22Rv1 (cell line): ENCODE measurements around the gene MKI67.

Experiments
- H3K27ac ChIP-seq: fragments of 450-650 bp; 2 replicates; pipeline ENCODE4 v1.5.1; 2017
- ZFX ChIP-seq: fragments of 450-650 bp; IDR thresholded peaks from 2 replicates; pipeline ENCODE4 v1.6.1; 2017; ENCODE audit warnings: antibody characterized with exemption, borderline replicate concordance
- TF ChIP-seq, protein P1 (sequence below): fragments of 450-650 bp; IDR thresholded peaks from 2 replicates; pipeline ENCODE4 v1.5.1; 2017; ENCODE audit warnings: mild to moderate bottlenecking

MKI67 gene

DNA sequence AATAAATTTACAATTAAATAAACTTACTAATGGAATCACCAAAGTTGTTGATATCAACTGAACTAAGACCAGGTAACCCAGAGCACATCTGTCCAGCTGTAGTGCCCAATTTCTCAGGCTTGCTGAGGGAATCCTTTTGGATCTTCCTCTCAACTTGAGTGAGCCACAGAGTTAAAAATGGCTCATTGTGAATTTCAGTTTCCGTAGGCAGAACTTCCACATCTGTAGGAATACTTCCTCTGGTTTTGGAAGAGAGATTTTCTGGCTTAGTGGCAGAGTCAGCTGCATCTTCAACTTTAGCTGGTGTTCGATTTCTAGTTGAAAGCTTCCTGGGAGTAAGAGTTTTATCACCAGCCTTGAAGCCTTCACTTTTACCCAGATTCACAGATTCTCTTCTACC, 11.3 kb downstream of the MKI67 start:
- TF ChIP-seq, protein P1, sequence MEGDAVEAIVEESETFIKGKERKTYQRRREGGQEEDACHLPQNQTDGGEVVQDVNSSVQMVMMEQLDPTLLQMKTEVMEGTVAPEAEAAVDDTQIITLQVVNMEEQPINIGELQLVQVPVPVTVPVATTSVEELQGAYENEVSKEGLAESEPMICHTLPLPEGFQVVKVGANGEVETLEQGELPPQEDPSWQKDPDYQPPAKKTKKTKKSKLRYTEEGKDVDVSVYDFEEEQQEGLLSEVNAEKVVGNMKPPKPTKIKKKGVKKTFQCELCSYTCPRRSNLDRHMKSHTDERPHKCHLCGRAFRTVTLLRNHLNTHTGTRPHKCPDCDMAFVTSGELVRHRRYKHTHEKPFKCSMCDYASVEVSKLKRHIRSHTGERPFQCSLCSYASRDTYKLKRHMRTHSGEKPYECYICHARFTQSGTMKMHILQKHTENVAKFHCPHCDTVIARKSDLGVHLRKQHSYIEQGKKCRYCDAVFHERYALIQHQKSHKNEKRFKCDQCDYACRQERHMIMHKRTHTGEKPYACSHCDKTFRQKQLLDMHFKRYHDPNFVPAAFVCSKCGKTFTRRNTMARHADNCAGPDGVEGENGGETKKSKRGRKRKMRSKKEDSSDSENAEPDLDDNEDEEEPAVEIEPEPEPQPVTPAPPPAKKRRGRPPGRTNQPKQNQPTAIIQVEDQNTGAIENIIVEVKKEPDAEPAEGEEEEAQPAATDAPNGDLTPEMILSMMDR = no peak
- no peak for TF ChIP-seq ZFX
- H3K27ac ChIP-seq = no peak overlapping the region

DNA sequence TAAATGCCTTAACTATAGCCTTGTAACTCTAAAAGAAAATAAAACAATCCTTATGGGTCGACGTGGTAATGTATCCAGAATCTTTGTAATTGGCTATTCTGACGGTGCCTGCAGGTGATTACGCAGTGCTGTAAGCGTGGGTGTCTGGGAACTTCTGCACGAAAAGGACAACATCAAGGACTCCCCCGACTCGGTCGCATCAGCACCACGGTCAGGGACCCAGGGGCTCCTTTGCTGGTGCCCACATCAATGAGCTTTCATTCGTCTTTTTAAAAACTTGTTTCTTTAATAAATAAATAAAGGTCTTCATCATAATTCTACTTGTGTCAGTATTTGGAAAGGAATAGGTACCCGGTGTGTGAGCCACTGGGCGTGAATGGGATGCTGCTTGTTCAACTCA, 13.2 kb downstream of the MKI67 start:
- no peak for TF ChIP-seq ZFX
- TF ChIP-seq, protein P1 = no peak
- no peak overlapping the region for H3K27ac ChIP-seq

DNA sequence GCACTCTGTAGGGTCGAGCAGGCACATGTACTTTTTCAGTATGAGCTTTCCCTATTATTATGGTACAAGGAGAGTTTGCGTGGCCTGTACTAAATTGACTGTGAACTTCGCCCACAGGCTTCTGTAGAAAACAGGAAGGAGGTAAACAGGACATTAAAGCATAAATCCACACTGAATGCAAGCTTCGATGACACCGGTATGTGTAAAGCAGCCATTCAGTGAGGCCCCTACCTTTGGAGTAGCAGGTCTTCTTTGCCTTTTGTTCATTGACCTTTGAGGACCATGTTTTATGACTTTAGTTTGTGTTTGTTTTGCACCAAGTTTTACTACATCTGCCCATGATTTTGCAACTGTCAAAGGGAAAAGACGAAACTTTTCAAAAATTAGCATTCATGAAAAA, 14.5 kb downstream of the MKI67 start:
- TF ChIP-seq ZFX = no peak
- TF ChIP-seq, protein P1 = no peak

DNA sequence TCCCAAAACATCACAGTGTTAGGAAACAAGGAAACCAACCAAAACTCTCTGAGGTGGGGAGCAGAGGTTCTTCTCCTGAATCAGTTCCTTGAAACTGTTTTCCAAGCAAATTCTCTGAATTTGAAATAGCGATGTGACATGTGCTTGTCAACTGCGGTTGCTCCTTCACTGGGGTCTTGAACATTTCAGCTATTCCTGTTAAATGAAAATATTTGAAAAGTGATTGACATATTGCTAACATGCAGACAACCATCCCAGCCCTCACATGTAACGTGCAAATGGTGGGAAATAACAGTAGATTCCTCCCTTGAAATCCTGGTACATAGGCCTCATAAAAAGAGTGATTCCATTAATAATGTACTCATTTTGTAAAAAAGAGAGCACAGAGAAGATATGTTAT, 15.9 kb downstream of the MKI67 start:
- TF ChIP-seq, protein P1 = no peak
- no peak for TF ChIP-seq ZFX
- no peak overlapping the region for H3K27ac ChIP-seq

More for the DNA sequence above, 14.5 kb downstream of the MKI67 start:
- no peak overlapping the region for H3K27ac ChIP-seq

DNA sequence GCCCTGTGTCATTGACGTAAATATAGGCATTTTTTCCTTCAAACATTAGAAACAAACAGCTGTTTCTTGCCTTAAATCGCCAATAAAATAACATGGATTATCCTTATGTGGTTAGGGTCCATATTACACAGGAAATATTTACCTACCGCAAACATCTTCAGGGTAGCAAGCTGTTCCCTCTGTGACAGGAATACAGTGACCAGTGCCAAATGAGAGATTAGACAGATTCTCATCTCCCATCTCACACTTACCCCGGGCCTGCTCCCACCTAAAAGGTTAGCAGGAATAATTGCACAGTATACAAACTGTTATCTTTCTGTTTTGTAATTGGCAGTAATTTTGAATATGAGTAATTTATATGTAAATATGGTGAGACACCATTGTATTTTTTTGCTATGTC, 16.5 kb downstream of the MKI67 start:
- H3K27ac ChIP-seq = no peak overlapping the region
- TF ChIP-seq, protein P1 = no peak
- TF ChIP-seq ZFX = no peak

GRCh38 chr10:128105383-128105782, 20.8 kb downstream of the MKI67 start:
- TF ChIP-seq ZFX = no peak
- TF ChIP-seq, protein P1 = no peak
- no peak overlapping the region for H3K27ac ChIP-seq

DNA sequence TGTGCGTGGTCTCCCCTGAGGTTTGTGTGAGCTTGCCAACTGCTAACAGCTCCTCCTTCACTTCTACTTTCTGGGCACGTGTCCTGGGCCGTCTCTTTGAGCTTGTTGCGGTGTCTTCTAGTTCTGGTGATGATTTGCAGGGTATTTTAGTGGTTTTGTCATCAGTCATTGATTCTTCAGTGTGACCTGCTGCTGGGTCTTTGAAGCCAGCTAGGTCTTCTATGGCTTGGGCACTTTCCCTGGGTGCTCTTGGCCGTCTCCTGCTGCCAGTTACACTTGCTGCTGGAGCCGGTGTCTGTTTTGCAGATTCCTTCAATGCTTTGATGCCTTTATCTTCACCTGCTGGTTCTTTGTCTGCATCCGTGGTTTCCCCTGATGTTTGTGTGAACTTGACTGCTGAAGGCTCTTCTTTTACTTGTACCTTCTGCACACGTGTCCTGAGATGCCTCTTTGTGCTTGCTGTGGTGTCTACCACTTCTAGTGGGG, 23.0 kb downstream of the MKI67 start:
- TF ChIP-seq, protein P1 = no peak
- no peak for TF ChIP-seq ZFX

More for the DNA sequence above, 23.0 kb downstream of the MKI67 start:
- H3K27ac ChIP-seq = no peak overlapping the region
